ENCODE results near the gene TCN2.

DNA sequence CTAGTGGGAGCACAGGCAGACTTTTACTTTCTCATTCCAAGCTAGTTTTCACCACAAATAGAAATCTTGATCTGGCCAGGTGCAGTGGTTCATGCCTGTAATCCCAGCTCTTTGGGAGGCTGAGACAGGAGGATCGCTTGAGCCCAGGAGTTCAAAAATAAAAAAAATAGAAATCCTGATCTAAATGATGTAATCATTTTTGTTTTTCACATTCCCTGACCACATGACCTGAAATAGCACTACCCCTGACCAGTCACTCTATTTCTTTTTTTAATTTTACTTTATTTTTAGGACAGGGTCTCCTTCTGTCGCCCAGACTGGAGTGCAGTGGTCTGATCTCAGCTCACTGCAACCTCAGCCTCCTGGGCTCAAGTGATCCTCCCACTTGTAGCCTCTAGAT is 2.3 kb upstream of the TCN2 start:
- no peak for TF ChIP-seq POLR2A (IDR thresholded peaks at IDR 0.05; ENCODE audit: low read depth, low read length)
- TF ChIP-seq POLR2AphosphoS5 (IDR thresholded peaks at IDR 0.05; ENCODE audit: low read depth, low read length): no peak

All from GM12892 (cell line).